MCF 10A (cell line): ENCODE results near the gene SRRM3. TPM values are rescaled to one million over a fixed set of nuclear protein-coding genes. Genes with fewer than 3 reads are reported as not detected.
"Not testable (repeated sequence)": the region's sequence is repeated elsewhere in the genome, so short reads cannot be mapped to it uniquely, and the experiment has no call there.

Experiments used
- BruUV-seq: library from RNA; stranded (reverse); fragments of 400-500 nt; replicated peaks from 2 replicates; lab custom pipeline; 2021; lab: Mats Ljungman, UMichigan
- CTCF ChIA-PET: fragments of 300-600 bp; sonication (Branson Sonifier 250); formaldehyde crosslinking; extraction: SDS; loops from one replicate; lab custom pipeline; 2021; ENCODE audit warnings: antibody characterized with exemption, inconsistent platforms; lab: Yijun Ruan, JAX
- POLR2A ChIA-PET: fragments of 300-600, 350-650 bp; sonication (Branson Sonifier 250); formaldehyde crosslinking; extraction: SDS; loops from one replicate; lab custom pipeline; 2020; ENCODE audit warnings: antibody characterized with exemption, inconsistent platforms; lab: Yijun Ruan, JAX
- DNase-seq: peaks from one replicate; pipeline ENCODE4 v3.0.0-alpha.2; 2018; ENCODE audit not compliant: unreplicated experiment
- H3K27ac Mint-ChIP-seq: one replicate; pipeline ENCODE4 v1.8.0; 2022; ENCODE audit warnings: mild to moderate bottlenecking, low read depth, mixed read lengths; ENCODE audit not compliant: unreplicated experiment
- H3K27me3 Mint-ChIP-seq: one replicate; pipeline ENCODE4 v1.8.0; 2022; ENCODE audit warnings: mixed read lengths; ENCODE audit not compliant: insufficient read depth, unreplicated experiment
- H3K36me3 Mint-ChIP-seq: one replicate; pipeline ENCODE4 v1.8.0; 2022; ENCODE audit warnings: mild to moderate bottlenecking, moderate library complexity, mixed read lengths; ENCODE audit not compliant: insufficient read depth, unreplicated experiment
- H3K4me1 Mint-ChIP-seq: one replicate; pipeline ENCODE4 v1.8.0; 2022; ENCODE audit warnings: mixed read lengths; ENCODE audit not compliant: insufficient read depth, unreplicated experiment
- H3K4me3 Mint-ChIP-seq: one replicate; pipeline ENCODE4 v1.8.0; 2022; ENCODE audit warnings: mild to moderate bottlenecking, moderate library complexity, mixed read lengths; ENCODE audit not compliant: unreplicated experiment
- H3K9me3 Mint-ChIP-seq: one replicate; pipeline ENCODE4 v1.8.0; 2022; ENCODE audit warnings: mixed read lengths; ENCODE audit not compliant: unreplicated experiment
- CTCF ChIP-seq: fragments of 200-600 bp; IDR thresholded peaks from one replicate; pipeline ENCODE4 v1.8.0; 2022; ENCODE audit warnings: antibody characterized with exemption, mild to moderate bottlenecking; ENCODE audit not compliant: unreplicated experiment
- intact Hi-C: fragments of 100-400 bp; cut with micrococcal nuclease; formaldehyde crosslinking; loops from 2 replicates; pipeline ENCODE4 v1.14.1; 2022
- total RNA-seq: library from RNA; stranded (reverse); gene quantifications from 2 replicates; pipeline ENCODE4 v1.2.3, GENCODE V29; 2022

SRRM3 gene
- total RNA-seq, 1 experiment from 2014 or later, result 0.70 TPM

- H3K9me3 Mint-ChIP-seq, result no peaks in the 10 kb centered on the region
- no peaks in the 10 kb centered on the region for H3K4me1 Mint-ChIP-seq
- DNase-seq, result peak; percentile 95
- TF ChIP-seq CTCF, result no peak
- CTCF ChIA-PET, result interaction anchor here (0.5 to 2.8 kb wide), 11 partner anchors 10 to 589 kb away, joined by 3 to 21 read pairs (median 3); no protein-coding TSS in a partner anchor
- peaks cover 6% of the 10 kb centered on the region for H3K36me3 Mint-ChIP-seq
- H3K4me3 Mint-ChIP-seq, result peak overlapping the region; percentile 74
- TSS peak; percentile 81 for BruUV-seq
- POLR2A ChIA-PET, result interaction anchor here (0.6 to 1.7 kb wide), 16 partner anchors 11 to 641 kb away, joined by 3 to 10 read pairs (median 4); partner anchors contain the start of genes MDH2, POR and STYXL1
- no peaks in the 10 kb centered on the region for H3K27me3 Mint-ChIP-seq
- peak overlapping the region; percentile 94 for H3K27ac Mint-ChIP-seq
- intact Hi-C loops, result loop anchor here (1.0 kb wide), 1 partner anchor 97 kb away; no protein-coding TSS in a partner anchor
These were observed 35.1 kb upstream of the SRRM3 start for GRCh38 chr7:76166404-76167255.

- H3K4me3 Mint-ChIP-seq, result no peak overlapping the region
- H3K27ac Mint-ChIP-seq, result no peak overlapping the region
- no peaks in the 10 kb centered on the region for H3K27me3 Mint-ChIP-seq
- no peaks in the 10 kb centered on the region for H3K4me1 Mint-ChIP-seq
- BruUV-seq, result no TSS peak
- DNase-seq, result no peak
- intact Hi-C loops, result no loop called here
- no peaks in the 10 kb centered on the region for H3K36me3 Mint-ChIP-seq
- CTCF ChIA-PET, result interaction anchor here (0.9 to 1.6 kb wide), 3 partner anchors 27 to 144 kb away, joined by 3 to 5 read pairs (median 4); no protein-coding TSS in a partner anchor
- no peak for TF ChIP-seq CTCF
- H3K9me3 Mint-ChIP-seq, result no peaks in the 10 kb centered on the region
- POLR2A ChIA-PET, result interaction anchor here (0.9 kb wide), 1 partner anchor 140 kb away, joined by 5 read pairs; no protein-coding TSS in a partner anchor
These were observed 28.0 kb upstream of the SRRM3 start for GRCh38 chr7:76173566-76174205.

- H3K9me3 Mint-ChIP-seq, H3K4me1 Mint-ChIP-seq, DNase-seq, BruUV-seq, intact Hi-C loops, H3K4me3 Mint-ChIP-seq, H3K36me3 Mint-ChIP-seq, H3K27ac Mint-ChIP-seq, H3K27me3 Mint-ChIP-seq: not testable (repeated sequence)
- ChIA-PET POLR2A (interaction anchor here (1.1 to 3.0 kb wide), 2 partner anchors 47 to 141 kb away, joined by 3 to 17 read pairs; no protein-coding TSS in a partner anchor), CTCF (interaction anchor here (0.6 to 5.2 kb wide), 13 partner anchors 9 to 160 kb away, joined by 3 to 201 read pairs (median 10); no protein-coding TSS in a partner anchor)
These were observed 24.7 kb upstream of the SRRM3 start for GRCh38 chr7:76176951-76177350.

GRCh38 chr7:76179686-76180085, 22.0 kb upstream of the SRRM3 start:
- Mint-ChIP-seq H3K9me3 (no peaks in the 10 kb centered on the region), H3K4me1 (no peaks in the 10 kb centered on the region), H3K27me3 (no peaks in the 10 kb centered on the region), H3K36me3 (peaks cover 7% of the 10 kb centered on the region), H3K27ac (no peak overlapping the region), H3K4me3 (no peak overlapping the region)
- intact Hi-C loops, result no loop called here
- POLR2A ChIA-PET, result interaction anchor here (1.9 to 2.2 kb wide), 2 partner anchors 112 to 134 kb away, joined by 10 to 14 read pairs; no protein-coding TSS in a partner anchor
- BruUV-seq, result no TSS peak
- TF ChIP-seq CTCF, result no peak
- CTCF ChIA-PET, result interaction anchor here (0.7 to 5.2 kb wide), 7 partner anchors 24 to 1628 kb away, joined by 3 to 201 read pairs (median 10); no protein-coding TSS in a partner anchor
- no peak for DNase-seq
